ENCODE data around the gene CSE1L. TPM values are rescaled to one million over a fixed set of nuclear protein-coding genes. Genes with fewer than 3 reads are reported as not detected.
"Not testable (repeated sequence)": the region's sequence is repeated elsewhere in the genome, so short reads cannot be mapped to it uniquely, and the experiment has no call there.

The CSE1L gene
- total RNA-seq, 1 donor from 2014 or later: 136 TPM

GRCh38 chr20:49133571-49133970 is 87.5 kb downstream of the CSE1L start:
- no peak for DNase-seq (ENCODE audit: low read depth)
- no peak overlapping the region for H3K4me3 ChIP-seq (ENCODE audit: low read depth, low read length)
- no peak for TF ChIP-seq CTCF (conservative IDR thresholded peaks at IDR 0.05; ENCODE audit: low read depth, low read length)

- H3K4me3 ChIP-seq (ENCODE audit: low read depth, low read length); DNase-seq (ENCODE audit: low read depth): not testable (repeated sequence)
These were observed 88.7 kb downstream of the CSE1L start for GRCh38 chr20:49134797-49135196.

GRCh38 chr20:49136817-49137571 is 90.9 kb downstream of the CSE1L start:
- H3K4me3 ChIP-seq (ENCODE audit: low read depth, low read length): no peak overlapping the region
- no peak for DNase-seq (ENCODE audit: low read depth)
- no peak for TF ChIP-seq CTCF (conservative IDR thresholded peaks at IDR 0.05; ENCODE audit: low read depth, low read length)

- no peak for DNase-seq (ENCODE audit: low read depth)
- H3K4me3 ChIP-seq (ENCODE audit: low read depth, low read length): no peak overlapping the region
- no peak for TF ChIP-seq CTCF (conservative IDR thresholded peaks at IDR 0.05; ENCODE audit: low read depth, low read length)
These were observed 92.3 kb downstream of the CSE1L start for GRCh38 chr20:49138431-49138830.

- no peak for TF ChIP-seq CTCF (conservative IDR thresholded peaks at IDR 0.05; ENCODE audit: low read depth, low read length)
- DNase-seq (ENCODE audit: low read depth): no peak
- H3K4me3 ChIP-seq (ENCODE audit: low read depth, low read length): no peak overlapping the region
These were observed 94.3 kb downstream of the CSE1L start for GRCh38 chr20:49140411-49140810.

GRCh38 chr20:49140834-49141233 is 94.7 kb downstream of the CSE1L start:
- no peak overlapping the region for H3K4me3 ChIP-seq (ENCODE audit: low read depth, low read length)
- no peak for DNase-seq (ENCODE audit: low read depth)
- TF ChIP-seq CTCF (conservative IDR thresholded peaks at IDR 0.05; ENCODE audit: low read depth, low read length): no peak

Other genes with a start within 250 kb of the CSE1L start
- 4.7 and 9.4 TPM in 2 replicates for gene PREX1, start 218.3 kb upstream of the CSE1L start, total RNA-seq
- 19.0 and 20.5 TPM in 2 replicates for gene ARFGEF2, start 124.6 kb upstream of the CSE1L start, total RNA-seq
- gene STAU1, start 142.0 kb downstream of the CSE1L start, total RNA-seq: 58.6 and 76.0 TPM in 2 replicates
- gene DDX27, start 173.1 kb downstream of the CSE1L start, total RNA-seq: 34.2 and 42.8 TPM in 2 replicates
- 16.0 and 16.4 TPM in 2 replicates for gene ZNFX1, start 231.7 kb downstream of the CSE1L start, total RNA-seq